ENCODE measurements around the gene RPS6KA2. TPM values are rescaled to one million over a fixed set of nuclear protein-coding genes. Genes with fewer than 3 reads are reported as not detected.
A peak's percentile ranks its signal among the peaks of the same experiment; 100 is the strongest.
"Not testable (repeated sequence)": the region's sequence is repeated elsewhere in the genome, so short reads cannot be mapped to it uniquely, and the experiment has no call there.

The RPS6KA2 gene
- total RNA-seq, 1 donor from 2014 or later, result 37.5 TPM

GRCh38 chr6:166383802-166384363 lies 243.2 kb downstream of the RPS6KA2 start:
- peak overlapping the region; percentile 97 for H3K27ac Mint-ChIP-seq

GRCh38 chr6:166382933-166383801 lies 243.9 kb downstream of the RPS6KA2 start, which contains the start of gene MPC1:
MPC1 (minus strand) TSS chr6:166382940; CDS start chr6:166382876, 64 bp downstream.
- Mint-ChIP-seq H3K4me3 (ENCODE audit: low read depth) (peak within 1 kb of the TSS; percentile 84), H3K27ac (peak within 1 kb of the TSS; percentile 97), H3K4me1 (ENCODE audit: low read depth) (peaks cover 8% of the 10 kb centered on the region), H3K27me3 (no peaks in the 10 kb centered on the region), H3K9me3 (ENCODE audit: low read depth) (no peaks in the 10 kb centered on the region), H3K36me3 (ENCODE audit: insufficient read depth) (no peaks in the 10 kb centered on the region)
- TF ChIP-seq CTCF (IDR thresholded peaks at IDR 0.05; ENCODE audit: unreplicated experiment), result no peak
- peak; percentile 97 for DNase-seq (ENCODE audit: low spot score, unreplicated experiment)

More at GRCh38 chr6:166383802-166384363, 243.2 kb downstream of the RPS6KA2 start:
- DNase-seq (ENCODE audit: low spot score, unreplicated experiment); H3K9me3 Mint-ChIP-seq (ENCODE audit: low read depth); H3K27me3 Mint-ChIP-seq; H3K36me3 Mint-ChIP-seq (ENCODE audit: insufficient read depth); H3K4me1 Mint-ChIP-seq (ENCODE audit: low read depth): not testable (repeated sequence)
- H3K4me3 Mint-ChIP-seq (ENCODE audit: low read depth), result peak overlapping the region; percentile 79
- peak; percentile 43 for TF ChIP-seq CTCF (IDR thresholded peaks at IDR 0.05; ENCODE audit: unreplicated experiment)

GRCh38 chr6:166382500-166382932 lies 244.5 kb downstream of the RPS6KA2 start:
- Mint-ChIP-seq H3K9me3 (ENCODE audit: low read depth) (no peaks in the 10 kb centered on the region), H3K27me3 (no peaks in the 10 kb centered on the region), H3K36me3 (ENCODE audit: insufficient read depth) (no peaks in the 10 kb centered on the region), H3K4me1 (ENCODE audit: low read depth) (peaks cover 6% of the 10 kb centered on the region), H3K27ac (peak overlapping the region; percentile 88), H3K4me3 (ENCODE audit: low read depth) (peak overlapping the region; percentile 84)
- DNase-seq (ENCODE audit: low spot score, unreplicated experiment), result no peak
- no peak for TF ChIP-seq CTCF (IDR thresholded peaks at IDR 0.05; ENCODE audit: unreplicated experiment)

- peak overlapping the region; percentile 84 for H3K4me3 Mint-ChIP-seq (ENCODE audit: low read depth)
- TF ChIP-seq CTCF (IDR thresholded peaks at IDR 0.05; ENCODE audit: unreplicated experiment), result peak; percentile 92
- H3K27me3 Mint-ChIP-seq, result no peaks in the 10 kb centered on the region
- H3K9me3 Mint-ChIP-seq (ENCODE audit: low read depth), result no peaks in the 10 kb centered on the region
- H3K27ac Mint-ChIP-seq, result peak overlapping the region; percentile 88
- DNase-seq (ENCODE audit: low spot score, unreplicated experiment), result peak; percentile 88
- peaks cover 6% of the 10 kb centered on the region for H3K4me1 Mint-ChIP-seq (ENCODE audit: low read depth)
- H3K36me3 Mint-ChIP-seq (ENCODE audit: insufficient read depth), result no peaks in the 10 kb centered on the region
These were observed 245.1 kb downstream of the RPS6KA2 start for GRCh38 chr6:166381733-166382499.

DNA sequence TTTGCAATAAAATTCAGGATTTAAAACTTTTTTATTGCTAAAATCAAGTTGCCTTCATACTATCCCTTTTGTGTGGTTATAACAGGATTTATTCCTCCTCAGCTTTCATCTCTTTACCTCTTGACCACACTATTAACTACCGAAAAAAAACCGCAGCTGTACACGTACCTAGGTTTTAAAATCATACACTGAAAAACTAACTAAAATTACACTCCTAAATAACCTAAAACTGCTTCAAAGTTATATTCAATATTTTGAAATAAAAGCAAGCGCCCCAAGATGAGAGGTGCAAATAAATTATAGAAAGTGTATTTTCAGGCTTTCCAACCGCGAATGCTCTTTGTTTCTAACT lies 245.7 kb downstream of the RPS6KA2 start:
- H3K4me1 Mint-ChIP-seq (ENCODE audit: low read depth), result peaks cover 6% of the 10 kb centered on the region
- no peaks in the 10 kb centered on the region for H3K27me3 Mint-ChIP-seq
- peak overlapping the region; percentile 88 for H3K27ac Mint-ChIP-seq
- TF ChIP-seq CTCF (IDR thresholded peaks at IDR 0.05; ENCODE audit: unreplicated experiment), result no peak
- peak overlapping the region; percentile 84 for H3K4me3 Mint-ChIP-seq (ENCODE audit: low read depth)
- no peaks in the 10 kb centered on the region for H3K9me3 Mint-ChIP-seq (ENCODE audit: low read depth)
- no peak for DNase-seq (ENCODE audit: low spot score, unreplicated experiment)
- H3K36me3 Mint-ChIP-seq (ENCODE audit: insufficient read depth), result no peaks in the 10 kb centered on the region
